NCI-H1048 (cell line): ENCODE results near the gene SIVA1.
"Not testable (repeated sequence)": the region's sequence is repeated elsewhere in the genome, so short reads cannot be mapped to it uniquely, and the experiment has no call there.

Source experiments
- DNase-seq: peaks from one replicate; lab custom pipeline; 2025; lab: John Stamatoyannopoulos, UW

SIVA1 gene

DNA sequence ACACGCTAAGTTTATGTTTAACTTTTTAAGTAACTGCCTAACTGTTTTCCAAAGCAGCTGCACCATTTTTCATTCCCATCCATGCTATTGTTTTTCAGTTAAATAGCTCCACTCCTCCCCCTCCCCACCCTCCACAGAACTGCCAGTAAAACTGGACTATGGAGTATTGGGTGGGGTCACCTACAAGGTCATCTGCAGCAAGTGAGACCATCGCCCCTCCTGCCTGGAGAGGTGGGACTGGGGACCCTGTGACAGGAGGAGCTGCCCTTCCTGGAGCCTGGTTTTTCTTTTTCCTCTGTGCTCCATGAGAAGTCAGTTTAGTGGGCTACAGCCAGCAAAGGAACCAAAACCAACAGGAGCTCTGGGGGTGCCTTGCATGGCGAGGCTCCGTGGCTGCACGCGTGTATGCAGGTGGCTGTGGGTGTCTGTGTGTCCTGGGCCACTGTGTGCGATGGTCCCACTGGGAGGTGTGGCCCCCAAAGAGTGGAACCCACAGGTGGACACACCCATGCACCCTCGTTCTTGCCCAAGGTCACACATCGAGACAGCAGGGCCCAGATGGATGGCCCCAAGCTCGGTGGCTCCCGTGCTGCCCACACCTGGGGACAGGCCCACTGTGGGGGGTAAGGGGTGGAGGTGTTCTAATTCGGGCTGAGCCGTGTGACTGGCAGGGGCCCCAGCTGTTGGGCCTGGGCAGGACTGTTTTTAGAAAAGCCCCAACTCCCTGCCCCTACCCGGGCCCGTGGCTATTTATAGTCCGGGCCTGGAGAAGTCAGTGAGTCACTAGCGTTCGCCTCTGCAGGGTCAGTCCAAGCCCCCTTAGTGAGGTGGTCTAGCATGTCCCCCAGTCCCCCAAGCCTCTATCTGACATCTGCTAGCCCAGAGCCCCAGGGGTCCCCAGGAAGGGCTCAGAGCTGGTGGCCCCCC, 31.2 kb upstream of the SIVA1 start:
- no peak for DNase-seq

GRCh38 chr14:104722938-104723650, 29.9 kb upstream of the SIVA1 start:
- no peak for DNase-seq

GRCh38 chr14:104723651-104724406, 29.1 kb upstream of the SIVA1 start, which contains the start of gene ADSS1:
Gene ADSS1 (plus strand): TSS chr14:104724229. CDS start chr14:104724271, 42 bp downstream.
- no peak for DNase-seq

GRCh38 chr14:104724407-104724980, 28.5 kb upstream of the SIVA1 start:
- DNase-seq = no peak

DNA sequence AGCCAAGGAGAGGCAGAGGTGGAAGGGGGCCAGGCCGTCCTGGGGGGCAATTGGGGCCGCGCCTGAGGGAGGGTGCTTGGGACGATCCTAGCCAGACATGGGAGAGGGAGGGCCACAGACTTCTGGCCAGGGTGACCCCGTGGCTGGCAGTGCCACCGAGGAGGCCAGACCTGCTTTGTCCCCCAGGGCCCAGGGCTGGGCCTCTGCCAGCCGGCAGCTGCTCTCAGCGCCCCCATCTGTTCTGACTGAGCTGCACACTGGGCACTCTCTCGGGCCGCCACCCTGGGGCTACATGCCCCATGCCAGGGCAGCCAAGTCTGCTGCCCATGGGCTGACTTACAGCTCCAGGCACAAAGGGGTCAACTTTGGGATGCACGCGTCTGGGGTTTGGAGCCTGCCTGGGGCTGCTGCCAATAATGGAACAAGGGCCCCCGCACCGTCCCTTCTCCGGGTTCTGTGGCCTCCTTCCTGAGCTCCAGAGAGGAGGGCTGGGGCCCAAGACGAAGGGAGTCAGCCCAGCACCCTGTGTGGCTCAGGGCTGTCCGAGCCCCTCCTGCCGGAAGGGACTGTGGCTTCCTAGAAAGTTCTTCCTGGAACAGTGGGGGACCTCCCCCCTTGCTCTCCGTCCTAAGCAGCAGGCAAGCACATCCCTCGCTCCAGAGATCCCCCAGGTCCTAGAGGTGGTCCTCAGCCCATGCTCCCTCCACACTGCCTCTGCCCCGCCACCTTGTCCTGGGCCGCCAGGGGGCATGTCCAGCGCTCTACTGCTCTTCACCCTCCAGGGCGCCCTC, 27.8 kb upstream of the SIVA1 start:
- DNase-seq = no peak

DNA sequence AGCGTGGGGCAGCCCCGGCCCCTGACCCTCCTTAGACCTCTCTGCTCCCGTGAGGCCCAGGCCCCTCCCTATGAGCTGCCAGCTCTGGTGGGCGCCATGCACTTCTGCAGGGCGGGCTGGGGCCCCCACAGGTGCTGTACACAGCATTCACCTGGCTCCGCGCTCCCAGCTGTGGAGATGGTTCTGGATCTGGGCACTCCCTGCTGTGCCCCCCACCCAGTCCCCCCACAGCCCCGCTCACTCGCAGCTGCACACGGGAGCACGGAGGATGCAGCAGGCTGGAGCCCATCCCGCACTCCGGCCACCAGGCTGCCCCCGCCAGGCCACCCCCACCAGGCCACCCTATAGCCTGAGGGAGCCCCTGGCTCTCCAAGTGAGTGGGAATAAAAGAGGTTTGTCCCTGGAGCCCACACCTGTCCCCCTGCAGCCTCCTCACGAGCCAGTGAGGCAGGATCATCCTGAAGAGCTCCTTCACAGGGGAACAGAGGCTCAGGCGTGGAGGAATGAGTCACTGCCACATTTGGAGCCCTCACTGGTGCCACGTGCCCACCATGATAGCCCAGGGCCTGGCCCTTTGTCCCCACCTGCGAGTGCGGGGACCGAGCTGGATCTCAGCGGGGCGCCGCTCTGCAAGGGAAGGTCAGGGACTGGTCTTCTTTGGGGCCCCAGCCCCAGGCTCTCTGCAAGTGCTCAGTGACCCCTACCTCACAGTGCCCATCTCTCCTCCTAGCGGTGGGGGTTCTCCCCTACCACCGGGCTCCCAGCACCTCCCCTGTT, 27.0 kb upstream of the SIVA1 start:
- DNase-seq = no peak

- DNase-seq = no peak
Observed at GRCh38 chr14:104726600-104727451, 26.1 kb upstream of the SIVA1 start.

DNA sequence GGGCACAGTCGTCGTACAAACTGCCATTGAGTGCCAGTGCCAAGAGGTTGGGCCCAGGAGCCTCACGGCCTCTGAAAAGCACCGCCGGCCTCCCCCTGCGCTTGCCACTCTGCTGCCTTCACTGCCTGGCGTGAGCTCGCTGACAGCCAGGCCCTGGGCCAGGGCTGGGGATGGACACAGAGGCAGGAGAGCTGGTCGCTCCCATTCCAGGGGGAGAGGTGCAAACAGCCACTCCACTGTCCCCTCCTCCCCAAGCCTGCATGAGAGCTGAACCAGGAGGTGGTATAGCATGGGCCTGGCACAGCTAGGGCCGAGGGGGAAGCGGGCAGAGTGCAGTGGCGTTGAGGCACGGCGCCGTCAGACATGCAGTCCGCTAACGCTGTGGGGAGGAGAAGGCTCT, 24.3 kb upstream of the SIVA1 start:
- DNase-seq = no peak

GRCh38 chr14:104729176-104729834, 23.6 kb upstream of the SIVA1 start:
- not testable (repeated sequence) for DNase-seq

GRCh38 chr14:104729835-104730181, 23.1 kb upstream of the SIVA1 start:
- DNase-seq = no peak

GRCh38 chr14:104730487-104730886, 22.5 kb upstream of the SIVA1 start:
- no peak for DNase-seq

DNA sequence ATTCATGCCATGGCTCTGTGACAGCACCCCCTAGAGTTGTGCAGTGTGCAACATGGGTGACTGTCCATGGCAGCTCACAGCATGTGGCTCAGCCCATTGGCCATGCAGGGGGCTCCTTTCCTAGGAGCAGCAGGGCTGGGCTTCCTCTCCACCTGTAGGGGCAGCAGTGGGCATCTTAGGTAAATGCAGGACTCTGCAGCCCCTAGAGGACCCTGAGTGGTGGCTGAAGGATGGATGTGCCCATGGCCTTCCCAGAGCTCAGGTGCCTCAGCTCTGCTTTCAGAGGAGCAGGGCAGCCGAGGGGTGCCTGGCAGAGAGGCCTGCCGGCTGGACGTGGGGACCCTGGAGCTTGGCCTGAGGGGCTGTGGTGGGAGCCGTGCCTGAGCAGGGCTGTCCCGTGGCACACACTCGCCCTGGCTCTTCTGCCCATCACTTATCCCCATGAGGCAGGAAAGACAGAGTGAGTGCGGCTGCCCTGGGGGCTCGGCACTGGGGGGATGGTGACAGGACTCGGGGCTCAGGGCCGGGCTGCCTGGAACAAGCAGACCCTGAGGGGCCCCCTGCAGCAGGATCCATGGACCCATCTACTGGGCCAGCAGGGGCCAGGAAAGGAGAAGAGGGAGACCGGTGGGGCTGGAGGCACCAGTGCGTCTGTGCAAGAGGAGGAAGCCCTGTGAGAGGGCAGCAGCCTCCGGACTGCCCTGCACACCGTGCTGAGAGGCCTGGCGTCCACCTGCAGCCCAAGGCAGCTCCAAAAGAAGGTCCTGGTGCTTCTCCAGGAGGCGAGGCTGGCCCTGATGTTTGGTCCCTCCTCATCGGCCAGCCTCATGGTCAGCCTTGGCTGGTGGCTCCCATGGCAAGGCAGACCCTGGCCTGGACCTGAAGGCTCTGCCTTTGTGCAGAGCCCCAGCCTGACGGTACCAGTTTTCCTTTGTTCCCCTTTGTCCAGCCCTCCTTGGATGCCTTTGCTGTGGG, 21.3 kb upstream of the SIVA1 start:
- no peak for DNase-seq

DNA sequence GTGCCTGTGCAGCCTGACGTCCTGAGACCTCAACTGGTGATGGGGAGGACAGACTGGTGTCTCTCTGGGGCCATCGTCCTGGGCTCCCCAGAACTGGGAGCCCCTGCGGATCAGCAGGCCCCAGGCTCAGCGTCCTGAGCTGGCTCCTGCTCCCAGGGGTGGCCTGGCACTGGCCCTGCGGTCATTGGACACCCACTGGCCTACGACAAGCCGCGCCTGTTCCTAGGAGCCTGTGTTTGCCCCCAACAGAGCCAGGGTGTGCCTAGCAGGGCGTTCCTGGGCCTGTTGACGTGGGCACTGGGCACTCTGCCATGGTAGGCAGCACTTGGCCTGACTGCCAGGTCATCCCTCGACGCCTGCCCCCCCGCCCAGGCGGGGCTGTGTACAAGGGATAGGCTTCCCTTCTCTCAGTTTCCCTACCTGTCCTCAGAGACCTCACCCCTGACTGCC, 20.6 kb upstream of the SIVA1 start:
- DNase-seq = no peak

DNA sequence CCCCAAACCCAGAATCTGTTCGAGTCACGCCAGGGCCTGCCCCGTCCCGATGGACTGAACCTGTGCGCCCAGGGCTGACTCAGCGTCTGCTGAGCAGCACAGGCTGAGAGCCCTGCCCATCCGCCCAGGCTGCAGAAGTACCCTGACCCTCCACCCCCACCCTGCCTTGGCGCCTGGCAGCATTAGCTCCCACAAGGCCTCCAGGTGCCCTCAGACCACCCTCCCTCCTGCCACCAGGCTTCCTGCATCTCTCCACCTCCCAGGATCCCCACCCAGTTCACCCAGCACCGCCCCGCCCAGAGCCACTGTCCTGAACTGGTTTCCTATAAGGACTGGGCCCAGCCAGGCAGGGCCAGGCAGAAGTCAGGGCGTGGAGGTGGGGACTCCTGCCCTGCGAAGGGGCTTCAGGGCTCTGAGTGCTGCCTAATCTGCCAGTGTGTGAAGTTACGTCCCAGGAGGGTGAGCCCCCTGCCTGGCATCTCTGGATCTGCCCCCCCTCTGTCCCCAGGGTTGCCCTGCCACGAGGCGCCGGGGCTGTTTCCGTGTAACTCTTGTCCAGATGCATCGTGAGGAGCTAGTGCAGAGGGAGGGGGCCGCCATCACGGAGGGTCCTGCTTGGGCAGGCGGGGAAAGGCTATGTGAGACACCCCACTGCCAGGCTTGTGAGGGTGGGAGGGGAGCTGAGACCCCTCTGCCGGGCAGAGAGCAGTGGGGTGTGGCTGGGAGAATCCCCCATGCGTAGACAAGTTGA, 19.8 kb upstream of the SIVA1 start:
- DNase-seq = no peak

DNA sequence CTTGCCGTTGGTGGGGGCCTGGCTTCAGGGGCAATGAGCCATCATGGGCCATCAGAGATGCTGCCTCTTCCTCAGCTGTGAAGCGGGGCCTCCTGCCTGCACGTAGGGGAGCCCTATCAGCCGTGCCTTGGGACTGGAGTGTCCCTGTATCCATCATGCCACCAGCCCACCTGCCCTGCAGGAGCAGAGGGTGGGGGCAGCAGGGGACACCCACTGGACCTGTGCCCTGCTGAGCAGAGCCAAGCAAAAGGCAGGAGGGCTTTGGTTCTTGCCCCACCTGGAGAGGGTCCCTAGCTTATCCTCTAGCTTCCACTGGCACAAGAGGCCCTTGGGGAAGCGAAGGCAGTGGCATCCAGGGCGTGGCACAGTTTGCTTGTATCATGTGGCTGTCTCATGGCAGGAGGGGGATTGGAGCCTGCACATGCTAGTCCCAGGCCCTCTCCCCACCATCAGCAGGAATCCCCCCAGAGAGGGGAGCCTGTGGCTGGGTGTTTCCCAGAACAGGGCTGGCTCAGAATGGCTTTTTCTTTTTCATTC, 18.8 kb upstream of the SIVA1 start:
- no peak for DNase-seq

DNA sequence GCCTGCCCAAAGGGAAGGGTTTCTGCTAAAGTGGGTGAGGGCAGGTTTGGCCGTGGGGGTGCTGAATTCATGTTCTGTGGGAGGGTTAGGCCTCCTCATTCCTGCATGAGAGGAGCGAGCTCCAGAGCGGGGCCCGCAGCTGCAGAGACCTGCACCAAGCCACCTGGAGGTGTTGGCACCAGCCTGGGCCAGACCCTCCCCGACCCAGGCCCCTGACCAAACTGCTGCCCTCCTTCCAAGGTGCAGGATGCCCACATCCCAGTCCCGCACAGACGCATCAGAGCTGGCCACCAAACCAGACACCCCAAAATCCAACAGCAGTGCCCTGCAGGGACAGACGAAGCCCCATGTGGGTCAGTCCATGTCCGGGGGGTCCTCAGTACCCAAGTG, 18.4 kb upstream of the SIVA1 start:
- no peak for DNase-seq
